DOHH2 (cell line): ENCODE measurements around the gene NYNRIN.
"Not testable (repeated sequence)": the region's sequence is repeated elsewhere in the genome, so short reads cannot be mapped to it uniquely, and the experiment has no call there.

ENCODE experiments used
- H3F3A ChIP-seq: fragments of 200-600 bp; sonication (generic), shearing (Covaris generic); 2 replicates; pipeline ENCODE4 v1.6.0; 2016; ENCODE audit warnings: antibody characterized with exemption, mild to moderate bottlenecking; ENCODE audit not compliant: control insufficient read depth, insufficient read depth
- H3K27ac ChIP-seq: fragments of 200-600 bp; sonication (generic); 2 replicates; pipeline ENCODE4 v1.5.1; 2014; ENCODE audit warnings: low read depth, mild to moderate bottlenecking, low read length, moderate library complexity
- H3K27me3 ChIP-seq: fragments of 200-600 bp; sonication (generic); 2 replicates; pipeline ENCODE4 v1.6.1; 2014; ENCODE audit warnings: mild to moderate bottlenecking, low read length, mixed read lengths; ENCODE audit not compliant: control insufficient read depth
- H3K36me3 ChIP-seq: fragments of 200-600 bp; sonication (generic); 2 replicates; pipeline ENCODE4 v1.6.1; 2014; ENCODE audit warnings: mild to moderate bottlenecking, low read length, moderate library complexity, mixed read lengths; ENCODE audit not compliant: control insufficient read depth
- H3K4me1 ChIP-seq: fragments of 200-600 bp; sonication (generic); 2 replicates; pipeline ENCODE4 v1.6.1; 2014; ENCODE audit warnings: mild to moderate bottlenecking, low read length, mixed read lengths; ENCODE audit not compliant: control insufficient read depth
- H3K4me2 ChIP-seq: fragments of 200-600 bp; sonication (generic); 2 replicates; pipeline ENCODE4 v1.6.0; 2014; ENCODE audit warnings: mild to moderate bottlenecking, low read length, moderate library complexity
- H3K4me3 ChIP-seq: fragments of 200-600 bp; sonication (generic); 2 replicates; pipeline ENCODE4 v1.5.1; 2014; ENCODE audit warnings: mild to moderate bottlenecking, low read length, mixed read lengths
- H3K79me2 ChIP-seq: fragments of 200-600 bp; sonication (generic); 2 replicates; pipeline ENCODE4 v1.6.1; 2014; ENCODE audit warnings: mild to moderate bottlenecking, low read length, mixed read lengths; ENCODE audit not compliant: control insufficient read depth
- H3K9me2 ChIP-seq: fragments of 200-600 bp; sonication (generic); replicated peaks from 2 replicates; pipeline ENCODE4 v1.6.1; 2014; ENCODE audit warnings: mild to moderate bottlenecking, low read length, mixed read lengths; ENCODE audit not compliant: control insufficient read depth
- H3K9me3 ChIP-seq: fragments of 200-600 bp; sonication (generic); 2 replicates; pipeline ENCODE4 v1.6.1; 2014; ENCODE audit warnings: antibody characterized with exemption, low read length, mixed read lengths; ENCODE audit not compliant: control insufficient read depth, insufficient read depth
- H4K20me1 ChIP-seq: fragments of 200-600 bp; sonication (generic); 2 replicates; pipeline ENCODE4 v1.6.0; 2014; ENCODE audit warnings: low read depth, mild to moderate bottlenecking, antibody characterized with exemption, low read length, moderate library complexity; ENCODE audit not compliant: control insufficient read depth, insufficient read depth
- EZH2phosphoT487 ChIP-seq: fragments of 200-600 bp; sonication (generic); IDR thresholded peaks from 2 replicates; pipeline ENCODE4 v1.6.1; 2017; ENCODE audit warnings: borderline replicate concordance, mild to moderate bottlenecking, antibody characterized with exemption, low read length, moderate library complexity, mixed read lengths
- TF ChIP-seq, protein P1 (sequence below): fragments of 200-600 bp; sonication (generic); IDR thresholded peaks from one replicate; pipeline ENCODE4 v1.5.1; 2014; ENCODE audit warnings: antibody characterized with exemption, mild to moderate bottlenecking, low read depth, low read length; ENCODE audit not compliant: poor library complexity, severe bottlenecking

The NYNRIN gene

DNA sequence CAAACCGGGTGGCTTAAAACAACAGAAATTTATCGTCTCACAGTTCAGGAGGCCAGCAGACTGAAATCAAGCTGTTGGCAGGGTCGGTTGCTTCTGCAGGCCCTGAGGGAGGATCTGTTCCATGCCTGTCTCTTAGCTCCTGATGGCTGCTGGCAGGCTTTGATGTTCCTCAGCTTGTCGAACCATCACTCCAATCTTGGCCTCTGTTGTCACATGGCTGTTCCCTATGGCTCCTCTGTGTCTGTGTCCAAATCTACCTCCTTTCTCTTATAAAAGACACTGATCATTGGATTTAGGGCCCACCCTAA, 16.8 kb upstream of the NYNRIN start:
- Histone ChIP-seq H3K4me2 (no peak overlapping the region), H3K4me1 (no peaks in the 10 kb centered on the region), H3K27ac (no peak overlapping the region), H4K20me1 (no peaks in the 10 kb centered on the region), H3K36me3 (no peaks in the 10 kb centered on the region; the same call in 1 of the 2 replicates), H3K27me3 (peaks cover 8% of the 10 kb centered on the region; the same call in 1 of the 2 replicates), H3F3A (no peaks in the 10 kb centered on the region), H3K4me3 (no peak overlapping the region), H3K79me2 (no peaks in the 10 kb centered on the region), H3K9me2 (no peaks in the 10 kb centered on the region), H3K9me3 (no peaks in the 10 kb centered on the region)
- TF ChIP-seq, protein P1, sequence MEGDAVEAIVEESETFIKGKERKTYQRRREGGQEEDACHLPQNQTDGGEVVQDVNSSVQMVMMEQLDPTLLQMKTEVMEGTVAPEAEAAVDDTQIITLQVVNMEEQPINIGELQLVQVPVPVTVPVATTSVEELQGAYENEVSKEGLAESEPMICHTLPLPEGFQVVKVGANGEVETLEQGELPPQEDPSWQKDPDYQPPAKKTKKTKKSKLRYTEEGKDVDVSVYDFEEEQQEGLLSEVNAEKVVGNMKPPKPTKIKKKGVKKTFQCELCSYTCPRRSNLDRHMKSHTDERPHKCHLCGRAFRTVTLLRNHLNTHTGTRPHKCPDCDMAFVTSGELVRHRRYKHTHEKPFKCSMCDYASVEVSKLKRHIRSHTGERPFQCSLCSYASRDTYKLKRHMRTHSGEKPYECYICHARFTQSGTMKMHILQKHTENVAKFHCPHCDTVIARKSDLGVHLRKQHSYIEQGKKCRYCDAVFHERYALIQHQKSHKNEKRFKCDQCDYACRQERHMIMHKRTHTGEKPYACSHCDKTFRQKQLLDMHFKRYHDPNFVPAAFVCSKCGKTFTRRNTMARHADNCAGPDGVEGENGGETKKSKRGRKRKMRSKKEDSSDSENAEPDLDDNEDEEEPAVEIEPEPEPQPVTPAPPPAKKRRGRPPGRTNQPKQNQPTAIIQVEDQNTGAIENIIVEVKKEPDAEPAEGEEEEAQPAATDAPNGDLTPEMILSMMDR: no peak
- no peak for TF ChIP-seq EZH2phosphoT487

DNA sequence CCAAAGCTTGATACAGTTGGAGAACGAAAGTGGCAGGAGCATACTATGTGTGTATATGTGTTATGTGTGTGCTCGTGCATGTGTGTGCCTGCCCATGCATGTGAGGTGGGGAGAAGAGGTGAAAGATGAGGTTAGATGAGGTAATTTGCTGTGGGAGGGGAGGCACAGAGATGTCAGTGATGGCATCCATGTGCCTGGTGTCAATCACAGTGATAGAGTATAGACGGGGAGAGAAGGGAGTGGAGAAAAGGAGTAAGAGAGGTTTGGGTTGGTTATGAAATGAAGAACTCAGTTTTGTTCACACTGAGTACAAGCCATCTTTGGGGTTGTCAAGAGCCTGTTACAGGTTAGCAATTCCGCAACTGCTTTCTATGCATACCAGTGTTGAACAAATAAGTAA, 14.6 kb upstream of the NYNRIN start:
- H3K4me1 ChIP-seq: no peaks in the 10 kb centered on the region
- H3K9me2 ChIP-seq: no peaks in the 10 kb centered on the region
- no peak overlapping the region for H3K4me2 ChIP-seq
- H3K79me2 ChIP-seq: no peaks in the 10 kb centered on the region
- no peaks in the 10 kb centered on the region for H3K9me3 ChIP-seq
- no peak for TF ChIP-seq EZH2phosphoT487
- TF ChIP-seq, protein P1: no peak
- H3K36me3 ChIP-seq: no peaks in the 10 kb centered on the region
- no peak overlapping the region for H3K27ac ChIP-seq
- no peak overlapping the region for H3K4me3 ChIP-seq
- no peaks in the 10 kb centered on the region for H3F3A ChIP-seq
- peaks cover 18% of the 10 kb centered on the region for H3K27me3 ChIP-seq
- no peaks in the 10 kb centered on the region for H4K20me1 ChIP-seq

DNA sequence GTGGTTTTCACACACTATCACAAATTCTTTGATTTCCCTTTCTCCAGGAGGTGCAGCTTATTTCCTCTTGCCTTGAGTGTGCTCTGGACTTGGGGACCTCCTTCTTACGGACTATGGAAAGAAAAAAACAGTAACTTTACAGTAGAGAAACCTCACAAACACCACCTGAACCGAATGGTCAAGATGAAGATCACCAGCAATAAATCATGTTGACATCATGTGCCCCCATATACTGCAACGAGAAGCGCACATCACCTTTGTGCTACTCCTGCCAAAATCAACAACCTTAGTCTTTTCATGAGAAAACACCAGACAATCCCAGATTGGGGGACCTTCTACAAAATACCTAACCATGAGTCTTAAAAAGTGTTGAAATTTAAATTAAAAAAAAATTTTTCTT, 13.3 kb upstream of the NYNRIN start:
- Histone ChIP-seq H3K4me1 (no peaks in the 10 kb centered on the region), H3K9me2 (no peaks in the 10 kb centered on the region), H4K20me1 (no peaks in the 10 kb centered on the region), H3K36me3 (no peaks in the 10 kb centered on the region), H3K27me3 (peaks cover 21% of the 10 kb centered on the region), H3K27ac (no peak overlapping the region), H3K4me2 (no peak overlapping the region), H3K4me3 (no peak overlapping the region), H3K9me3 (no peaks in the 10 kb centered on the region), H3F3A (no peaks in the 10 kb centered on the region), H3K79me2 (no peaks in the 10 kb centered on the region)
- TF ChIP-seq, protein P1: no peak
- no peak for TF ChIP-seq EZH2phosphoT487

DNA sequence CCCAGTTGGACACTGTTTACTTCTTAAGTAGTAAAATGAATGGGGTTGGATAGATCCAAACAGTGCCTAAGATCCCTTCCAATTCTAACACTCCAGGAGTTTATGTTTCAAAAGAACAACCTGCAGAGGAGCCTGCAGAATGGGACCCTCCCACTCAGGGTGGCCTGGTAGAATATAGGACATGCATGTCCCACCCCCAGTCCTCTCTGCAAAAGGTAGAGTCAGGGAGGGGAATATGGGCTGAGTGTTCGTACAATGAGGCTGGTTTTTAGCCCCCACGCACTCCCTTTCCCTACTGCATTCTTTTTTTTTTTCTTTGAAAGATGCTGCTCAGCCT, 11.8 kb upstream of the NYNRIN start:
- no peaks in the 10 kb centered on the region for H3K79me2 ChIP-seq
- no peak overlapping the region for H3K4me2 ChIP-seq
- no peak overlapping the region for H3K27ac ChIP-seq
- no peaks in the 10 kb centered on the region for H3K4me1 ChIP-seq
- TF ChIP-seq EZH2phosphoT487: no peak
- TF ChIP-seq, protein P1: no peak
- H3K4me3 ChIP-seq: no peak overlapping the region
- no peaks in the 10 kb centered on the region for H3K9me3 ChIP-seq
- no peaks in the 10 kb centered on the region for H3F3A ChIP-seq
- H3K27me3 ChIP-seq: peaks cover 26% of the 10 kb centered on the region
- H4K20me1 ChIP-seq: no peaks in the 10 kb centered on the region
- H3K36me3 ChIP-seq: no peaks in the 10 kb centered on the region
- no peaks in the 10 kb centered on the region for H3K9me2 ChIP-seq

DNA sequence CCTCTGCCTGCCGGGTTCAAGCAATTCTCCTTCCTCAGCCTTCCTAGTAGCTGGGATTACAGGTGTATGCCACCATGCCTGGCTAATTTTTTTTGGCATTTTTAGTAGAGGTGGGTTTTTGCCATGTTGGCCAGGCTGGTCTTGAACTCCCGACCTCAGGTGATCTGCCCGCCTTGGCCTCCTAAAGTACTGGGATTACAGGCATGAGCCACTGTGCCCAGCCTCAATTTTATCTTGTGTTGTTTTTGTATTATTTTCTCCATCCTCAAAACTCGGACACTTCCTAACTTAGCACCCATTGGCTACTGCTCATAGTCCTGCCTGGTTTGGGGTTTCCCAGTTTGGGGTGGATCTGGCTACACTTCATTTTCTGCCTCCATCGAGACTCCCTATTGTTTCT, 11.2 kb upstream of the NYNRIN start:
- not testable (repeated sequence) for H3K9me3 ChIP-seq, H3K4me1 ChIP-seq, H3K9me2 ChIP-seq, H3K4me2 ChIP-seq, H3F3A ChIP-seq, H3K36me3 ChIP-seq, H3K4me3 ChIP-seq, H4K20me1 ChIP-seq, H3K79me2 ChIP-seq, H3K27ac ChIP-seq
- peaks cover 26% of the 10 kb centered on the region for H3K27me3 ChIP-seq
